MM.1S (cell line): Measurements from ENCODE around the gene SYT4.

Source experiments
- DNase-seq: peaks from one replicate; pipeline ENCODE4 v3.0.0-alpha.2; 2015
- H2AFZ ChIP-seq: fragments of 300-600 bp; sonication (generic); 2 replicates; pipeline ENCODE4 v1.6.0; 2016; ENCODE audit warnings: antibody characterized with exemption, low read length
- H3F3A ChIP-seq: fragments of 300-600 bp; sonication (generic); 2 replicates; pipeline ENCODE4 v1.6.1; 2016; ENCODE audit warnings: mild to moderate bottlenecking, antibody characterized with exemption, low read length, moderate library complexity, mixed read lengths; ENCODE audit not compliant: insufficient read depth
- H3K27ac ChIP-seq: fragments of 300-600 bp; sonication (generic); 2 replicates; pipeline ENCODE4 v1.5.1; 2016; ENCODE audit warnings: mild to moderate bottlenecking, low read length
- H3K27me3 ChIP-seq: fragments of 300-600 bp; sonication (generic); replicated peaks from 2 replicates; pipeline ENCODE4 v1.6.0; 2016; ENCODE audit warnings: low read length; ENCODE audit not compliant: insufficient read depth
- H3K36me3 ChIP-seq: fragments of 300-600 bp; sonication (generic); replicated peaks from 2 replicates; pipeline ENCODE4 v1.6.1; 2016; ENCODE audit warnings: mild to moderate bottlenecking, low read length, mixed read lengths; ENCODE audit not compliant: insufficient read depth
- H3K4me1 ChIP-seq: fragments of 300-600 bp; sonication (generic); 2 replicates; pipeline ENCODE4 v1.6.1; 2016; ENCODE audit warnings: low read length, mixed read lengths
- H3K4me2 ChIP-seq: fragments of 300-600 bp; sonication (generic); 2 replicates; pipeline ENCODE4 v1.6.0; 2016; ENCODE audit warnings: low read depth, low read length
- H3K4me3 ChIP-seq: fragments of 300-600 bp; sonication (generic); 2 replicates; pipeline ENCODE4 v1.5.1; 2016; ENCODE audit warnings: low read length, mixed read lengths
- H3K79me2 ChIP-seq: fragments of 300-600 bp; sonication (generic); 2 replicates; pipeline ENCODE4 v1.6.1; 2016; ENCODE audit warnings: mixed run types, low read length, mixed read lengths
- H3K9ac ChIP-seq: fragments of 300-600 bp; sonication (generic); 2 replicates; pipeline ENCODE4 v1.6.1; 2016; ENCODE audit warnings: low read length, mixed read lengths
- H3K9me2 ChIP-seq: fragments of 300-600 bp; sonication (generic); replicated peaks from 2 replicates; pipeline ENCODE4 v1.6.1; 2016; ENCODE audit warnings: mild to moderate bottlenecking, low read length, mixed read lengths; ENCODE audit not compliant: insufficient read depth
- H3K9me3 ChIP-seq: fragments of 300-600 bp; sonication (generic); replicated peaks from 2 replicates; pipeline ENCODE4 v1.6.1; 2016; ENCODE audit warnings: mild to moderate bottlenecking, low read length, mixed read lengths; ENCODE audit not compliant: insufficient read depth
- H4K20me1 ChIP-seq: fragments of 300-600 bp; sonication (generic); 2 replicates; pipeline ENCODE4 v1.6.1; 2016; ENCODE audit warnings: mild to moderate bottlenecking, low read length, moderate library complexity, mixed read lengths; ENCODE audit not compliant: insufficient read depth
- CTCF ChIP-seq: fragments of 300-600 bp; sonication (generic); IDR thresholded peaks from 2 replicates; pipeline ENCODE4 v1.5.1; 2016; ENCODE audit warnings: antibody characterized with exemption, low read length, mixed read lengths
- EZH2 ChIP-seq: fragments of 300-600 bp; sonication (generic); optimal IDR thresholded peaks from 2 replicates; pipeline ENCODE3; 2017; ENCODE audit warnings: low read depth, mild to moderate bottlenecking, antibody characterized with exemption, low read length, mixed read lengths
- EZH2phosphoT487 ChIP-seq: fragments of 300-600 bp; sonication (generic); IDR thresholded peaks from 2 replicates; pipeline ENCODE4 v1.6.1; 2018; ENCODE audit warnings: antibody characterized with exemption, low read length

Gene SYT4

DNA sequence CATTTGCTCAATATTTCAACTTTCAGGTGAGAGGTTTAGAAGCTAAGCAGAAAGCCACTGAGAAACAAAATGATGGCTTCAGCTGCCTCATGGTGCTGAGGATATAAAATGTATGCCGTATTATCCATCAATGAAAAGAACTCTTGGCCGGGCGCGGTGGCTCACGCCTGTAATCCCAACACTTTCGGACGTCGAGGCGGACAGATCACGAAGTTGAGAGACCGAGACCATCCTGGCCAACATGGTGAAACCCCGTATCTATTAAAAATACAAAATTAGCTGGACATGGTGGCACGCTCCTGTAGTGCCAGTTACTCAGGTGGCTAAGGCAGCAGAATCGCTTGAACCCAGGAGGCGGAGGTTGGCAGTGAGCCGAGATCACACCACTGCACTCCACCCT lies 6.0 kb upstream of the SYT4 start:
- no peaks in the 10 kb centered on the region for H3K27me3 ChIP-seq
- DNase-seq = no peak
- H3K4me3 ChIP-seq = no peak overlapping the region
- no peak overlapping the region for H3K4me2 ChIP-seq
- H3K27ac ChIP-seq = no peak overlapping the region
- TF ChIP-seq CTCF (no peak), EZH2 (no peak), EZH2phosphoT487 (no peak)
- H3K9me3 ChIP-seq = no peaks in the 10 kb centered on the region
- no peaks in the 10 kb centered on the region for H3F3A ChIP-seq
- no peaks in the 10 kb centered on the region for H4K20me1 ChIP-seq
- H3K4me1 ChIP-seq = no peaks in the 10 kb centered on the region
- H3K9me2 ChIP-seq = no peaks in the 10 kb centered on the region
- H2AFZ ChIP-seq = no peak overlapping the region
- no peaks in the 10 kb centered on the region for H3K79me2 ChIP-seq
- H3K9ac ChIP-seq = no peak overlapping the region
- H3K36me3 ChIP-seq = no peaks in the 10 kb centered on the region

GRCh38 chr18:43279015-43279744 lies 1.9 kb upstream of the SYT4 start:
- H2AFZ ChIP-seq = no peak overlapping the region
- no peak overlapping the region for H3K4me3 ChIP-seq
- no peak overlapping the region for H3K27ac ChIP-seq
- H3K36me3 ChIP-seq = no peaks in the 10 kb centered on the region
- no peaks in the 10 kb centered on the region for H3K9me3 ChIP-seq
- no peaks in the 10 kb centered on the region for H3K4me1 ChIP-seq
- no peaks in the 10 kb centered on the region for H3K27me3 ChIP-seq
- no peaks in the 10 kb centered on the region for H4K20me1 ChIP-seq
- H3K79me2 ChIP-seq = no peaks in the 10 kb centered on the region
- no peaks in the 10 kb centered on the region for H3F3A ChIP-seq
- no peak overlapping the region for H3K4me2 ChIP-seq
- H3K9ac ChIP-seq = no peak overlapping the region
- no peaks in the 10 kb centered on the region for H3K9me2 ChIP-seq
- no peak for DNase-seq
- TF ChIP-seq CTCF (no peak), EZH2 (no peak), EZH2phosphoT487 (no peak)

GRCh38 chr18:43278355-43278754 lies 1.1 kb upstream of the SYT4 start:
- DNase-seq = no peak
- TF ChIP-seq CTCF = no peak
- no peak for TF ChIP-seq EZH2phosphoT487
- no peak for TF ChIP-seq EZH2
- no peaks in the 10 kb centered on the region for H3F3A ChIP-seq
- no peaks in the 10 kb centered on the region for H3K36me3 ChIP-seq
- H3K4me1 ChIP-seq = no peaks in the 10 kb centered on the region
- H2AFZ ChIP-seq = no peak overlapping the region
- no peaks in the 10 kb centered on the region for H3K9me3 ChIP-seq
- no peak overlapping the region for H3K9ac ChIP-seq
- no peaks in the 10 kb centered on the region for H4K20me1 ChIP-seq
- H3K27ac ChIP-seq = no peak overlapping the region
- H3K4me3 ChIP-seq = no peak overlapping the region
- no peaks in the 10 kb centered on the region for H3K79me2 ChIP-seq
- H3K4me2 ChIP-seq = no peak overlapping the region
- no peaks in the 10 kb centered on the region for H3K9me2 ChIP-seq
- H3K27me3 ChIP-seq = no peaks in the 10 kb centered on the region
